ENCODE results near the gene TPR. TPM values are rescaled to one million over a fixed set of nuclear protein-coding genes. Genes with fewer than 3 reads are reported as not detected.
"Not testable (repeated sequence)": the region's sequence is repeated elsewhere in the genome, so short reads cannot be mapped to it uniquely, and the experiment has no call there.

TPR gene
- total RNA-seq, 2 experiments from 2014 or later, result 165 to 167 TPM

DNA sequence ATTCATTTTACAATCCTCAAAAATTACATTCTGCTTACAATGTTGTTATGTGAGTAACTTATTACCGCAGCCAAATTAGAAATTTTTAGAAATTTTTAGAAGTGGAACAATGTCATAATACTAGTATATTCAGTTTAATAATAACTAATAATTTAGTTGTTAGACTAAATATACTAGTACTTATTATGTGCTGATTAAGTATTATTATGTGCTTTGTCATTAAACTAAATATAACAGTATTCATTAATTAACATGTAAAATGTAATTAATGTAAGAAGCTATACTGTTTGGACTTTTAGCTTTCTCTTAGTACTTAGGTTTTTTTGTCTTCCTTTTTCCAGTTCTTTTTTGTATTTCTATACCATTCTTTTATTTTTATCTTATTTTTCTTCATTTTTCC lies 15.9 kb upstream of the TPR start:
- Mint-ChIP-seq H3K27ac (no peak overlapping the region), H3K9me3 (no peaks in the 10 kb centered on the region), H3K4me3 (no peak overlapping the region), H3K27me3 (no peaks in the 10 kb centered on the region), H3K4me1 (peaks cover 5% of the 10 kb centered on the region), H3K36me3 (ENCODE audit: low read depth) (peaks cover 13% of the 10 kb centered on the region)
- no peak for DNase-seq
- CTCF ChIA-PET, result interaction anchor here (1.6 kb wide), 1 partner anchor 16 kb away, joined by 5 read pairs; the partner anchor contains the start of genes ODR4 and TPR
- POLR2A ChIA-PET, result interaction anchor here (0.7 kb wide), 1 partner anchor 22 kb away, joined by 5 read pairs; no protein-coding TSS in a partner anchor

DNA sequence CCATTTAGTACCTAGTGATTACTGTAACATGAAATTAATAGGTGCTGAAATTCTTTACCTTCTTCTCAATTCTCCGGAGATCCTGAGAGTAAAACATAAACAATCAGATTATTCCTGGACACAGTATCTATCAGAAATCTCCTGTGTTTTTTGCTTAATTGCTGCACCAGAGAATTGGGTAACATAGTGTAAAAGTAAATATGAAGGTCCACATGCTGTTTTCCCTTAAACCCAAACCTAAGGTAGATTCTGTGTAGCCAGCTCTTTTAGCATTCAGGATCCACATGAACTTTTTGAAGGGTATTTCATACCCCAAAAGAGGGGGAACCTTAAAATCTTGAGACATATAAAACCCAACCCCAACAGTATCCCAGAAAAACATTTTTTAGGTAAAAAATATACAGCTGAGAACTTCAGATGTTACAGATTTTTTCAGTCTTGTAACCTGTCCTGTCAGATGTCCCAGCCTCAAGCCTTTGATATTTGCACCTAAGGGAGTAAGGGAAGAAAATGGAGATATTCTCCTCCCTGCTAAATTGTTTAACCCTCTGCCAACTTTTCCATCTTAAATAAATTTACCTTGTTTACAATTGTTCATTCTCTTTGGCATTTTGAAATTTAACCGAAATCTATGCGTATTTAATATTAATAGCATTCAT lies 11.8 kb upstream of the TPR start:
- Mint-ChIP-seq H3K4me1 (peaks cover 3% of the 10 kb centered on the region), H3K9me3 (no peaks in the 10 kb centered on the region), H3K27ac (no peak overlapping the region), H3K36me3 (ENCODE audit: low read depth) (peaks cover 15% of the 10 kb centered on the region), H3K27me3 (no peaks in the 10 kb centered on the region), H3K4me3 (no peak overlapping the region)
- CTCF ChIA-PET, result interaction anchor here (1.3 to 1.7 kb wide), 2 partner anchors 12 to 53 kb away, joined by 3 to 11 read pairs; partner anchors contain the start of gene TPR
- POLR2A ChIA-PET, result no interaction called here
- no peak for DNase-seq

DNA sequence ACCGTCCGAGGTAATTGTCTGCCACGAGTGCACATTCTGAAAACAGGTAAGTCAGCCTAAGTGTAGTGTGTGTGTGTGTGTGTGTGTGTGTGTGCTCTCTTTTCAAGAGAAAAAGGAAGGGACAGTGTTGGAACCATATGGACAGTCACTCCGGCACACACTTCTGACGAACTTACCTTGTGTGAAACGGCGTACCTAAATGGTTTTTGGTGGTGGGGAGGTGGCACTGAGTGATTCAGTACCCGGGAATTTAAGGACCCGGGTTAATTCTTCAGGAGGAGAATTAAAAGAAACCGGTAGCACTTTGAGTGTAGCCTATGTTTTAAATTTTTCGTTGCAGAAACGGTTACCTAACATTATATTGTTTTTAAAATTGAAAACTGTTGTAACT lies 871 bp upstream of the TPR start:
- Mint-ChIP-seq H3K27ac (peak overlapping the region; percentile 90), H3K36me3 (ENCODE audit: low read depth) (peaks cover 33% of the 10 kb centered on the region), H3K27me3 (no peaks in the 10 kb centered on the region), H3K9me3 (no peaks in the 10 kb centered on the region), H3K4me3 (peak overlapping the region; percentile 99), H3K4me1 (peaks cover 45% of the 10 kb centered on the region)
- CTCF ChIA-PET, result interaction anchor here (1.1 to 1.6 kb wide), 21 partner anchors 9 to 601 kb away, joined by 3 to 29 read pairs (median 5); no protein-coding TSS in a partner anchor
- DNase-seq, result no peak
- POLR2A ChIA-PET, result interaction anchor here (0.6 kb wide), 1 partner anchor 71 kb away, joined by 6 read pairs; no protein-coding TSS in a partner anchor

DNA sequence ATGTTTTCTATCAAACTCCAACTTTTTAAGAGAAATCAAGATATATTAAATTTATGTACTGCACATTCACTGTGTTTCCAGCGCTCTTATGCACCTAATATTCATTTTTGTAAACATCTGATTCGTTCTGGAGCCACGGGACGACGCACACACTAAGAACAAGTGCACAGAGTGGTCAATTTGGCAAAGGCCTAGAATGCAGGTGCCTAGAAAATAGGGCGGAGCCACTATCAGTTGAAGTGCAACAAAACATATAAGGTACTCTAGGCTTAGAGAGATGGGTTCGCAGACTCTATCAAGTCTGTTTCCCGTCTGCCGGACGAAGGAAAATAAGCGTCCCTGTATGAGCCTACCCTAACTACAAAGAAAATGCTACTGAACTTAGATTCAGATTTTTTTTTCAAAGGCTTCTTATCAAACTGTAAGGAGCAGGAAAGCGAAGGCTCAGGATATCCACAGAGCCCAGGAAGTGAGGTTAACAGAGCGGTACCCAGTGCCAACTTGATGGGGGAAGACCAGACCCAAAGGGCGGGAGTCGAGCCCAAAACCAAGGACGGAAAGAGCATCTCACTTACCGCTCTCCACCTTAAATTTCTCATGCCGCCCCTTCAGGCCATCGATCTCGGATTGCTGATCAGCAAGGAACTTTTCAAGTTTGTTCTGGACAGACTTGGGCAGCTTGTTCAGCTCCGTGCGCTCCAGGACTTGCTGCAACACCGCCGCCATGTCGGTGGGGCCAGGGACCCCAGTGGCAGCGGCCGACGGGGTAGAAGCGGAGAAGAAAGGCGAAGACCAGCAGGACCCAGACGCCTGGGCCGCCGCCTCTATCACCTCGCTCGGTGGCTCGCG lies 526 bp downstream of the TPR start:
- H3K4me3 Mint-ChIP-seq, result peak overlapping the region; percentile 99
- DNase-seq, result peak; percentile 44
- ChIA-PET CTCF (interaction anchor here (0.6 to 1.6 kb wide), 39 partner anchors 8 to 602 kb away, joined by 3 to 29 read pairs (median 4); no protein-coding TSS in a partner anchor), POLR2A (no interaction called here)
- H3K27me3 Mint-ChIP-seq, result no peaks in the 10 kb centered on the region
- peaks cover 36% of the 10 kb centered on the region for H3K36me3 Mint-ChIP-seq (ENCODE audit: low read depth)
- H3K9me3 Mint-ChIP-seq, result no peaks in the 10 kb centered on the region
- H3K27ac Mint-ChIP-seq, result peak overlapping the region; percentile 90
- H3K4me1 Mint-ChIP-seq, result peaks cover 50% of the 10 kb centered on the region

DNA sequence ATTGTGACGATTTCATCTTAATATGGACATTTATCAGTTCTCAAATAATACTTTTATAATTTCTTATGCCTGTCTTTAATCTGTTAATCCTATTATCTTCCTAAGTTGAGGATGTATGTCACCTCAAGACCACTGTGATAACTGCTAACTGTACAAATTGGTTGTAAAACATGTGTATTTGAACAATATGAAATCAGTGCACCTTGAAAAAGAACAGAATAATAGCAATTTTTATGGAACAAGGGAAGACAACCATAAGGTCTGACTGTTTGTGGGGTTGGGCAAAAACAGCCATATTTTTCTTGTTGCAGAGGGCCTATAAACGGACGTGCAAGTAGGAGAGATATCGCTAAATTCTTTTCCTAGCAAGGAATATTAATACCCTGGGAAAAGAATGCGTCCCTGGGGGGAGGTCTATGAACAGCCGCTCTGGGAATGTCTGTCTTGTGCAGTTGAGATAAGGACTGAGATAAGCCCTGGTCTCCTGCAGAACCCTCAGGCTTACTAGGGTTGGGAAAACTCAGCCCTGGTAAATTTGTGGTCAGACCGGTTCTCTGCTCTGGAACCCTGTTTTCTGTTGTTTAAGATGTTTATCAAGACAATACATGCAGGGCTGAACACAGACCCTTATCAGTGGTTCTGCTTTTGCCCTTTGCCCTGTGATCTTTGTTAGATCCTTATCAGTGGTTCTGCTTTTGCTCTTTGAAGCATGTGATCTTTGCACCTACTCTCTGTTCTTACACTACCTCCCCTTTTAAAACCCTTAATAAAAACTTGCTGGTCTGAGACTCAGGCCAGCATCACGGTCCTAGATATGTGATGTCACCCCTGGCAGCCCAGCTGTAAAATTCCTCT lies 27.0 kb downstream of the TPR start:
- H3K27ac Mint-ChIP-seq, DNase-seq, H3K4me3 Mint-ChIP-seq, H3K27me3 Mint-ChIP-seq, POLR2A ChIA-PET, H3K9me3 Mint-ChIP-seq: not testable (repeated sequence)
- peaks cover 13% of the 10 kb centered on the region for H3K4me1 Mint-ChIP-seq
- peaks cover 63% of the 10 kb centered on the region for H3K36me3 Mint-ChIP-seq (ENCODE audit: low read depth)
- CTCF ChIA-PET, result interaction anchor here (0.6 to 1.0 kb wide), 2 partner anchors 27 to 33 kb away, joined by 4 read pairs; partner anchors contain the start of gene TPR

DNA sequence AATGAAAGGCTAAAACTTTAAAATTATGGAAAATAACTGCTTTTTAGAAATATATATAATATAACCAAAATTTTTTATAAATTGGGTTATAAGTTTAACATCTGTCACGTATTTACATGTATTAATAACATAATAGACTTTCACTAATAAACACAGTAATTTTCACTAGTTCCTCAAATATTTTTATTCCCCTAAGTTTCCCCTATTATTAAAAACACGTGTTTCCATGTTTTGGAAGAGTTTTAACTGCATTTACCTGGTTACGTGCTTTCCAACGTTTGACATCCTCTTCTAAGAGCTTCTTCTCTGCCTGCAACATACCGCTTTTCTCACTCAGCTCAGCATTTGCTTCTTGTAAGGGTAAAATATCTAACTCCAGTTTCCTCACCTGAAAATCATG lies 34.3 kb downstream of the TPR start:
- no peak overlapping the region for H3K4me3 Mint-ChIP-seq
- CTCF ChIA-PET, result interaction anchor here (1.4 kb wide), 1 partner anchor 20 kb away, joined by 3 read pairs; no protein-coding TSS in a partner anchor

DNA sequence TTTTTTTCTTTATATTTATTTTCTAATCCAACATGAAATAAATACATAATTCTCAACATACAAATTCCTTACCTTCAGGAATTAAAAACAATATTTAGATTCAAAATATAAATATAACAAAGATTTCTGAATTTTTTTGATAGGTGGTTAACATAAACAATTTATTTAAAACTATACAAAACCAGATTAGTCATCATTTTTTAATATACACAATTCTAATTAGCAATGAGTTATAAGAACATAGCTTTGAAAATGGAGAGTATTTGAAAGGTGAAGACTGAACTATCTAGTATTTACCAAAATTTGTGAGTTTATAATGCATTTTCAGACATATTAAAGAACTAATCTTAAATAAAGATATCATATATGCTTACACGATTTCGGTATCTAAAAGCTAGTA lies 37.5 kb downstream of the TPR start:
- POLR2A ChIA-PET, result no interaction called here
- no peaks in the 10 kb centered on the region for H3K4me1 Mint-ChIP-seq
- DNase-seq, result no peak
- H3K27ac Mint-ChIP-seq, result no peak overlapping the region
- no peak overlapping the region for H3K4me3 Mint-ChIP-seq
- H3K36me3 Mint-ChIP-seq (ENCODE audit: low read depth), result peaks cover 60% of the 10 kb centered on the region
- CTCF ChIA-PET, result interaction anchor here (0.6 kb wide), 2 partner anchors 14 to 1145 kb away, joined by 3 read pairs; no protein-coding TSS in a partner anchor
- H3K27me3 Mint-ChIP-seq, result no peaks in the 10 kb centered on the region
- no peaks in the 10 kb centered on the region for H3K9me3 Mint-ChIP-seq

More for the DNA sequence above, 34.3 kb downstream of the TPR start:
- Mint-ChIP-seq H3K9me3 (no peaks in the 10 kb centered on the region), H3K36me3 (ENCODE audit: low read depth) (peaks cover 58% of the 10 kb centered on the region), H3K4me1 (no peaks in the 10 kb centered on the region), H3K27ac (no peak overlapping the region), H3K27me3 (no peaks in the 10 kb centered on the region)
- POLR2A ChIA-PET, result no interaction called here
- DNase-seq, result no peak

DNA sequence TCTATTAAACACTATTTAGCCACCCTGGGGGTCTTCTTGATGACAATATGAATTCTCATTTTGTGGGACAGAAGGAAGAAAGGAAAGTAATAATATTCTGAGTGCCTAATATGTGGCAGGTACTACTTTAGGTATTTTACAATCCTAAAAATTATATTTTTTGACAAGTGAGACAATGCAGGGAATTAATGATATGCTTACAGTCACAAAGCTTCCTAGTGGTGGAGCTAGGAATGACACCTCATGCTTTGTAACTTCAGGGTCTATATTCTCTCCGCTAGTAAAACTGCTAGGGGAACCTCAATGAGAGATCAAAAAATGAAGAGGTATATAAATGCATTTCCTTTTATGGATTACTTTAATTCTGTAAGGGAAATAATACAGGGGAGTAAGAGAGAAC lies 44.3 kb downstream of the TPR start:
- Mint-ChIP-seq H3K4me1 (peaks cover 8% of the 10 kb centered on the region), H3K9me3 (no peaks in the 10 kb centered on the region), H3K27me3 (no peaks in the 10 kb centered on the region), H3K4me3 (no peak overlapping the region), H3K27ac (peak overlapping the region; percentile 42), H3K36me3 (ENCODE audit: low read depth) (peaks cover 54% of the 10 kb centered on the region)
- POLR2A ChIA-PET, result interaction anchor here (0.7 kb wide), 1 partner anchor 11 kb away, joined by 3 read pairs; no protein-coding TSS in a partner anchor
- CTCF ChIA-PET, result interaction anchor here (1.1 to 3.1 kb wide), 4 partner anchors 9 to 44 kb away, joined by 7 to 17 read pairs (median 8); partner anchors contain the start of gene TPR
- DNase-seq, result no peak

DNA sequence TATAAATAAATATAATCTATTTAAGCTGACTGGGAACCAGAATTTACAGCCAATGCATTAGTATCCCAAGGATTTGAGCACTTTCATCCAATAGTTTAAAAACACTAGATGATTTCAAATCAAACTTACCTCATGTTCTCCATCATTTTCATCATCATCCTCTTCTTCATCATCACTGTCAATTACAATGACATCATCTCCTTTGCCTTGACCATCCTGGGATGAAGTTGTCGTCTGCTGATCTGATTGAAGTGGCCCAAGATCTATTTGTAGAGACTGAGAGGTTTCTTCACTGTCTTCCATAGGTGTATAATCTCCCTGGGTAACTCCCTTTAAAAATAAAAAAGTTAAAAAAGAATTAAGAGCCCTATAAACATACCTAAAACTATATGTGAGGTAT lies 47.7 kb downstream of the TPR start:
- no peak for DNase-seq
- no peaks in the 10 kb centered on the region for H3K27me3 Mint-ChIP-seq
- POLR2A ChIA-PET, result no interaction called here
- H3K27ac Mint-ChIP-seq, result no peak overlapping the region
- CTCF ChIA-PET, result no interaction called here
- no peak overlapping the region for H3K4me3 Mint-ChIP-seq
- H3K36me3 Mint-ChIP-seq (ENCODE audit: low read depth), result peaks cover 51% of the 10 kb centered on the region
- no peaks in the 10 kb centered on the region for H3K9me3 Mint-ChIP-seq
- peaks cover 19% of the 10 kb centered on the region for H3K4me1 Mint-ChIP-seq

DNA sequence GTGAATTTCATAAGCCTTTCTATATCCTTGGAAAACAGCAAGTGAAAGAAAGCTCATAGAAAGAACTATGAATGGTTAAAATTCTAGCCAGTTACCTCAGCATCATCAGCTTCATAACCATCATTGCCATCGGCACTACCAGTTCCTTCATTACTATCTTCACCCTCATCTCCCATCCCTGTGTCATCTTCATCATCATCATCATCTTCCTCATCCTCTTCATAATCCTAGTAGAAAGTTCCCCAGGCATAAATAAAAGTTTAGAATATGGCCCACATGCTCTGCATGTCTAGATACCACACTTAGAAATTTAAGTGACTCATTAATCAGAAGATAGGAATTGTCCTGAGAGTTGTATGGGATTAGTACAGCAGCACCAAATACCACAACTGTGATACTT lies 49.0 kb downstream of the TPR start:
- H3K36me3 Mint-ChIP-seq (ENCODE audit: low read depth), result peaks cover 61% of the 10 kb centered on the region
- CTCF ChIA-PET, result interaction anchor here (0.6 to 3.0 kb wide), 5 partner anchors 9 to 49 kb away, joined by 3 to 11 read pairs (median 8); partner anchors contain the start of genes ODR4 and TPR
- H3K4me1 Mint-ChIP-seq, result peaks cover 33% of the 10 kb centered on the region
- H3K27ac Mint-ChIP-seq, result peak overlapping the region; percentile 43
- POLR2A ChIA-PET, result no interaction called here
- no peak overlapping the region for H3K4me3 Mint-ChIP-seq
- DNase-seq, result no peak
- no peaks in the 10 kb centered on the region for H3K27me3 Mint-ChIP-seq
- H3K9me3 Mint-ChIP-seq, result no peaks in the 10 kb centered on the region

DNA sequence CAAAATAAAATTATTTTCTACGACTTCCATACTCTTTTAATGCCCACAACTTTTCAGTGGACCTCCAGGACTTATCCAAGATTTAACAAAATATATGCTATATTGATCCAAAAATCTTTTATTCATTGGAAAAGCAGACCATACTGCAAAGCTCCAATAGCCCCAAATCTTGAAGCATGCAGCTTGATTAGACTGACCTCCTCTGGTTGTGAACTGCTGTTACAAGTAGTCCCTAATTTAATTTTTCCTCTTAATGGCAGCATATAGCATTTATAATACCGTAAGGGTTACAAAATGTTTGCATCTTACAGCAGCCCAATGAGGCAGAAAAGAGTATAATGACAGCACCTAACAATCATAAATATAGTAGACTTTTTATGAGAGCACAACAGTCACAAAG lies 49.8 kb downstream of the TPR start:
- ChIA-PET CTCF (interaction anchor here (0.6 to 3.0 kb wide), 6 partner anchors 9 to 50 kb away, joined by 3 to 11 read pairs (median 6); partner anchors contain the start of genes ODR4 and TPR), POLR2A (no interaction called here)
- Mint-ChIP-seq H3K4me1 (peaks cover 38% of the 10 kb centered on the region), H3K27me3 (no peaks in the 10 kb centered on the region), H3K27ac (peak overlapping the region; percentile 68), H3K9me3 (no peaks in the 10 kb centered on the region), H3K36me3 (ENCODE audit: low read depth) (peaks cover 60% of the 10 kb centered on the region), H3K4me3 (no peak overlapping the region)
- peak; percentile 32 for DNase-seq

DNA sequence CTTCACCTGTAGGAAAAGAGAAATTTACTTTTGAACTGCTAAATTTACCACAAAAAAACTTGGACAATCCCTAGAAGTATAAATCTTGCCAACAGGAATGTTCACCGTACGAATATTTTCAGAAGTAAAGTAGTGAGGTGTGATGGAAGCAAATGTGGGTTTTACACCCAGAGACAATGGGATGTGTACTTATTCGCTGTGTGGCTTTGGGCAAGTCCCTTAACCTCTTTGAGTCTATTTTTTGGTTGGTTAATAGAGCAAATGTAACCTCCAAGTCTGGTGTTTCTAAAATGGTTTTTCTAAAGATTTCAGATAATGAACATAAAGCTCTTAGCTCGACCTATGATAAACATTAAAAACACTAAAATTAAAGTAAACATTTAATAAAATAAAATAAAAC lies 51.2 kb downstream of the TPR start:
- ChIA-PET POLR2A (no interaction called here), CTCF (interaction anchor here (3.0 kb wide), 1 partner anchor 7 kb away, joined by 11 read pairs; no protein-coding TSS in a partner anchor)
- H3K27ac Mint-ChIP-seq, result peak overlapping the region; percentile 77
- H3K27me3 Mint-ChIP-seq, result no peaks in the 10 kb centered on the region
- no peaks in the 10 kb centered on the region for H3K9me3 Mint-ChIP-seq
- peaks cover 39% of the 10 kb centered on the region for H3K4me1 Mint-ChIP-seq
- H3K4me3 Mint-ChIP-seq, result no peak overlapping the region
- H3K36me3 Mint-ChIP-seq (ENCODE audit: low read depth), result peaks cover 62% of the 10 kb centered on the region
- no peak for DNase-seq
